DND-41 (cell line): ENCODE results near the gene TRAF2.
"Not testable (repeated sequence)": the region's sequence is repeated elsewhere in the genome, so short reads cannot be mapped to it uniquely, and the experiment has no call there.

Experiments used
- CTCF ChIP-seq: IDR thresholded peaks from 2 replicates; pipeline ENCODE4 v1.5.1; 2012; ENCODE audit warnings: borderline replicate concordance, low read length, moderate library complexity, mild to moderate bottlenecking; ENCODE audit not compliant: poor library complexity, severe bottlenecking; ENCODE audit errors: extremely low read depth
- EZH2 ChIP-seq: IDR thresholded peaks from 3 replicates; pipeline ENCODE4 v1.6.1; 2012; ENCODE audit warnings: borderline replicate concordance, low read depth, mild to moderate bottlenecking, moderate library complexity, low read length, inconsistent platforms; ENCODE audit not compliant: severe bottlenecking

- not testable (repeated sequence) for TF ChIP-seq CTCF, EZH2
These were observed 2.6 kb upstream of the TRAF2 start for GRCh38 chr9:136883670-136884069.
